Liver (tissue), 9 donors: Measurements from ENCODE around the gene STAG2. TPM values are rescaled to one million over a fixed set of nuclear protein-coding genes. Genes with fewer than 3 reads are reported as not detected.
"Not testable (repeated sequence)": the region's sequence is repeated elsewhere in the genome, so short reads cannot be mapped to it uniquely, and the experiment has no call there.

Experiments used
- DNase-seq: peaks from one replicate; pipeline ENCODE4 v3.0.0-alpha.2; 2017; ENCODE audit warnings: low spot score
- H3K27ac ChIP-seq, 2 donors: one replicate each; pipeline ENCODE4 v1.7.0; 2013; ENCODE audit warnings: inconsistent platforms in 2 of 2, low read length in 2 of 2, control low read depth in 1 of 2, low read depth in 1 of 2, mild to moderate bottlenecking in 1 of 2
- H3K27me3 ChIP-seq, 4 donors: one replicate each; pipeline versions ENCODE4 v1.6.1 to v1.7.0; 2013; ENCODE audit warnings: low read length in 3 of 4, inconsistent platforms in 1 of 4, mild to moderate bottlenecking in 1 of 4, moderate library complexity in 1 of 4; ENCODE audit not compliant: control insufficient read depth in 4 of 4, insufficient read depth in 4 of 4
- H3K36me3 ChIP-seq, 4 donors: one replicate each; pipeline versions ENCODE4 v1.6.1 to v1.7.0; 2013; ENCODE audit warnings: low read length in 3 of 4, mild to moderate bottlenecking in 3 of 4, low read depth in 1 of 4, moderate library complexity in 1 of 4; ENCODE audit not compliant: control insufficient read depth in 4 of 4, insufficient read depth in 3 of 4
- H3K4me1 ChIP-seq, 4 donors: one replicate each; pipeline versions ENCODE4 v1.6.1 to v1.7.0; 2013; ENCODE audit warnings: low read length in 3 of 4, mild to moderate bottlenecking in 3 of 4, moderate library complexity in 1 of 4; ENCODE audit not compliant: control insufficient read depth in 4 of 4, insufficient read depth in 4 of 4
- H3K4me3 ChIP-seq, 3 donors: one replicate each; pipeline versions ENCODE4 v1.6.1 to v1.7.0; 2013; ENCODE audit warnings: low read length in 3 of 3, control low read depth in 1 of 3, low read depth in 1 of 3, mild to moderate bottlenecking in 1 of 3
- H3K9ac ChIP-seq, 2 donors: one replicate each; pipeline ENCODE4 v1.7.0; 2013; ENCODE audit warnings: low read length in 2 of 2, mild to moderate bottlenecking in 2 of 2, moderate library complexity in 2 of 2, control low read depth in 1 of 2, low read depth in 1 of 2
- H3K9me3 ChIP-seq, 4 donors: one replicate each; pipeline versions ENCODE4 v1.6.1 to v1.7.0; 2013; ENCODE audit warnings: low read length in 3 of 4; ENCODE audit not compliant: control insufficient read depth in 4 of 4
- ATF3 ChIP-seq: IDR thresholded peaks from 2 replicates; pipeline ENCODE4 v1.6.1; 2016; ENCODE audit warnings: antibody characterized with exemption
- CTCF ChIP-seq: fragments of 150-350 bp; IDR thresholded peaks from 2 replicates; pipeline ENCODE4 v1.5.1; 2017; ENCODE audit warnings: improper control_type of control experiment, low read depth, low read length; ENCODE audit not compliant: missing input control
- EGR1 ChIP-seq, 2 donors: IDR thresholded peaks; 2 replicates each; pipeline ENCODE4 v1.6.1; 2016 to 2018; ENCODE audit warnings: antibody characterized with exemption in 2 of 2, low read depth in 2 of 2
- FOXA1 ChIP-seq: IDR thresholded peaks from 2 replicates; pipeline ENCODE4 v1.6.1; 2016; ENCODE audit warnings: antibody characterized with exemption
- FOXA2 ChIP-seq: IDR thresholded peaks from 2 replicates; pipeline ENCODE4 v1.6.1; 2016; ENCODE audit warnings: antibody characterized with exemption
- GABPA ChIP-seq, 2 donors: IDR thresholded peaks in 1 of 2; conservative IDR thresholded peaks in 1 of 2; 2 replicates each; pipeline ENCODE4 v1.6.1; 2016; ENCODE audit warnings: antibody characterized with exemption in 2 of 2, mild to moderate bottlenecking in 1 of 2, moderate library complexity in 1 of 2
- HNF4A ChIP-seq, 2 donors: conservative IDR thresholded peaks; 2 replicates each; pipeline ENCODE4 v1.6.1; 2016; ENCODE audit warnings: antibody characterized with exemption in 2 of 2, mild to moderate bottlenecking in 2 of 2
- HNF4G ChIP-seq: IDR thresholded peaks from 2 replicates; pipeline ENCODE4 v1.6.1; 2016; ENCODE audit warnings: antibody characterized with exemption
- JUND ChIP-seq, 2 donors: IDR thresholded peaks; 2 replicates each; pipeline ENCODE4 v1.6.1; 2016; ENCODE audit warnings: antibody characterized with exemption in 2 of 2
- MAX ChIP-seq: IDR thresholded peaks from 2 replicates; pipeline ENCODE4 v1.6.1; 2016; ENCODE audit warnings: antibody characterized with exemption
- NR2F2 ChIP-seq: IDR thresholded peaks from 2 replicates; pipeline ENCODE4 v1.6.1; 2016; ENCODE audit warnings: antibody characterized with exemption
- RAD21 ChIP-seq, 2 donors: IDR thresholded peaks; 2 replicates each; pipeline ENCODE4 v1.6.1; 2016; ENCODE audit warnings: antibody characterized with exemption in 2 of 2, mild to moderate bottlenecking in 2 of 2
- REST ChIP-seq: IDR thresholded peaks from 2 replicates; pipeline ENCODE4 v1.6.1; 2016; ENCODE audit warnings: antibody characterized with exemption, mild to moderate bottlenecking
- RXRA ChIP-seq, 2 donors: IDR thresholded peaks; 2 replicates each; pipeline ENCODE4 v1.6.1; 2017 to 2018; ENCODE audit warnings: antibody characterized with exemption in 2 of 2, mild to moderate bottlenecking in 1 of 2
- SP1 ChIP-seq: IDR thresholded peaks from 2 replicates; pipeline ENCODE4 v1.6.1; 2018; ENCODE audit warnings: antibody characterized with exemption, mild to moderate bottlenecking
- TAF1 ChIP-seq: conservative IDR thresholded peaks from 2 replicates; pipeline ENCODE4 v1.6.1; 2016; ENCODE audit warnings: antibody characterized with exemption, mild to moderate bottlenecking
- YY1 ChIP-seq: IDR thresholded peaks from 2 replicates; pipeline ENCODE4 v1.6.1; 2016; ENCODE audit warnings: antibody characterized with exemption, mild to moderate bottlenecking
- ZBTB33 ChIP-seq: IDR thresholded peaks from 2 replicates; pipeline ENCODE4 v1.6.1; 2016; ENCODE audit warnings: antibody characterized with exemption
- WGBS: extraction: QIAGEN DNeasy Blood & Tissue Kit; methylation state at CpG from one replicate; pipeline ENCODE4 v1.1.7; 2013; 5-methylcytosine and 5-hydroxymethylcytosine counted together
- polyA plus RNA-seq, 2 donors: library from polyadenylated mRNA; stranded (reverse) in 1 of 2; unstranded in 1 of 2; fragments of 200-250 nt in 1 of 2; fragments of >200 nt in 1 of 2; fragmentation: Nextera tagmentation in 1 of 2; extraction: Ambion mirVana in 1 of 2; gene quantifications; one replicate each; pipeline versions ENCODE4 v1.2.1 to v1.2.3, GENCODE V29; 2013 to 2015
- total RNA-seq, 2 donors: library from RNA; depleted of rRNA; stranded (reverse); fragments of >200 nt; gene quantifications; one replicate each; pipeline ENCODE4 v1.2.3, GENCODE V29; 2014
- donor health status: healthy.
- donor health status: healthy.
- donor health status: healthy.
- donor health status: healthy.
- donor health status: healthy.

Gene STAG2
- total and polyA plus RNA-seq, 4 donors, result 9.7 to 71.0 (median 23.9) TPM

- no peak for DNase-seq
- Histone ChIP-seq H3K9me3 (no peaks in the 10 kb centered on the region), H3K36me3 (peaks cover 0 to 2% (median 0%) of the 10 kb centered on the region in 4 donors), H3K9ac (no peak overlapping the region), H3K4me3 (no peak overlapping the region), H3K27me3 (peaks cover 0 to 3% (median 0%) of the 10 kb centered on the region in 4 donors), H3K4me1 (peaks cover 0 to 4% (median 2%) of the 10 kb centered on the region in 4 donors), H3K27ac (no peak overlapping the region)
- peak; percentile 53 to 78 for TF ChIP-seq RXRA (IDR thresholded peaks at IDR 0.05)
- TF ChIP-seq FOXA1, result no peak
- TF ChIP-seq MAX, result no peak
- no peak for TF ChIP-seq JUND (IDR thresholded peaks at IDR 0.05)
- TF ChIP-seq FOXA2, result no peak
- TF ChIP-seq GABPA (IDR thresholded peaks at IDR 0.05 in 1 of 2, conservative IDR thresholded peaks at IDR 0.05 in 1 of 2), result no peak
- peak; percentile 39 for TF ChIP-seq HNF4G
- peak; percentile 50 to 77 for TF ChIP-seq HNF4A (conservative IDR thresholded peaks at IDR 0.05)
- no peak for TF ChIP-seq YY1
- TF ChIP-seq RAD21 (IDR thresholded peaks at IDR 0.05), result no peak
- TF ChIP-seq REST, result no peak
- no peak for TF ChIP-seq NR2F2
- peak; percentile 39 for TF ChIP-seq SP1
- TF ChIP-seq CTCF, result no peak
- TF ChIP-seq ZBTB33, result no peak
- no peak for TF ChIP-seq ATF3
- no peak for TF ChIP-seq TAF1
- no peak for TF ChIP-seq EGR1 (IDR thresholded peaks at IDR 0.05; ENCODE audit: low read depth in 2 of 2)
- WGBS, result 58% methylated on average over 5 of the region's 5 CpGs
Observed at GRCh38 chrX:124103966-124104365, 142.5 kb downstream of the STAG2 start.

GRCh38 chrX:124104512-124104911 lies 143.0 kb downstream of the STAG2 start:
- not testable (repeated sequence) for H3K9me3 ChIP-seq, H3K27me3 ChIP-seq
- 96% methylated on average over 7 of the region's 7 CpGs for WGBS

More at GRCh38 chrX:124104512-124104911, 143.0 kb downstream of the STAG2 start:
- not testable (repeated sequence) for H3K36me3 ChIP-seq, DNase-seq, H3K4me1 ChIP-seq, H3K27ac ChIP-seq, H3K9ac ChIP-seq, H3K4me3 ChIP-seq
